HG03378 (cell line): Measurements from ENCODE around the gene F5.
"Not testable (repeated sequence)": the region's sequence is repeated elsewhere in the genome, so short reads cannot be mapped to it uniquely, and the experiment has no call there.

ENCODE experiments used
- ATAC-seq: cut with Tn5 transposase; IDR thresholded peaks from one replicate; pipeline ENCODE4 v1.9.1; 2021; ENCODE audit warnings: mild to moderate bottlenecking, moderate library complexity; ENCODE audit not compliant: unreplicated experiment

F5 gene

GRCh38 chr1:169513208-169513607, 73.1 kb downstream of the F5 start:
- ATAC-seq: no peak

GRCh38 chr1:169511316-169512005, 74.8 kb downstream of the F5 start:
- ATAC-seq: no peak

- ATAC-seq: no peak
These were observed 76.2 kb downstream of the F5 start for GRCh38 chr1:169510060-169510459.

- ATAC-seq: no peak
These were observed 76.9 kb downstream of the F5 start for GRCh38 chr1:169509354-169509753.

- no peak for ATAC-seq
These were observed 77.6 kb downstream of the F5 start for GRCh38 chr1:169508432-169509338.

GRCh38 chr1:169507413-169507812, 78.9 kb downstream of the F5 start:
- no peak for ATAC-seq

GRCh38 chr1:169503601-169504000, 82.7 kb downstream of the F5 start:
- not testable (repeated sequence) for ATAC-seq

GRCh38 chr1:169499807-169500206, 86.5 kb downstream of the F5 start:
- ATAC-seq: no peak

GRCh38 chr1:169497317-169497716, 89.0 kb downstream of the F5 start:
- no peak for ATAC-seq

GRCh38 chr1:169495916-169496315, 90.4 kb downstream of the F5 start:
- no peak for ATAC-seq

GRCh38 chr1:169495046-169495775, 91.1 kb downstream of the F5 start:
- ATAC-seq: no peak

- ATAC-seq: no peak
These were observed 91.9 kb downstream of the F5 start for GRCh38 chr1:169494343-169494742.

GRCh38 chr1:169493251-169493650, 93.0 kb downstream of the F5 start:
- no peak for ATAC-seq

- ATAC-seq: peak; percentile 52
These were observed 94.4 kb downstream of the F5 start for GRCh38 chr1:169491845-169492281.

- ATAC-seq: no peak
These were observed 98.1 kb downstream of the F5 start for GRCh38 chr1:169488157-169488556.

GRCh38 chr1:169487561-169487960, 98.7 kb downstream of the F5 start:
- ATAC-seq: no peak

- no peak for ATAC-seq
These were observed 99.1 kb downstream of the F5 start for GRCh38 chr1:169487133-169487532.

- no peak for ATAC-seq
These were observed 99.8 kb downstream of the F5 start for GRCh38 chr1:169486281-169487051.

- peak; percentile 97 for ATAC-seq
These were observed 100.6 kb downstream of the F5 start, which contains the start of gene SLC19A2 for GRCh38 chr1:169485431-169486280. Gene SLC19A2 (minus strand): TSS chr1:169485944. CDS start chr1:169485766, 178 bp downstream.
